NCI-H460 (cell line): Measurements from ENCODE around the gene KRT28. TPM values are rescaled to one million over a fixed set of nuclear protein-coding genes. Genes with fewer than 3 reads are reported as not detected.
"Not testable (repeated sequence)": the region's sequence is repeated elsewhere in the genome, so short reads cannot be mapped to it uniquely, and the experiment has no call there.

Source experiments
- DNase-seq: peaks from one replicate; pipeline ENCODE4 v3.0.0-alpha.2; 2016; ENCODE audit warnings: low read depth; ENCODE audit errors: extremely low read depth
- total RNA-seq: library from RNA; depleted of rRNA; stranded (reverse); fragments of >200 nt; shearing (Covaris generic); gene quantifications from 2 replicates; pipeline ENCODE4 v1.2.3, GENCODE V29; 2014

The KRT28 gene
- total RNA-seq, 1 experiment from 2014 or later: not detected

GRCh38 chr17:40819528-40820125, 19.9 kb upstream of the KRT28 start:
- DNase-seq: no peak

DNA sequence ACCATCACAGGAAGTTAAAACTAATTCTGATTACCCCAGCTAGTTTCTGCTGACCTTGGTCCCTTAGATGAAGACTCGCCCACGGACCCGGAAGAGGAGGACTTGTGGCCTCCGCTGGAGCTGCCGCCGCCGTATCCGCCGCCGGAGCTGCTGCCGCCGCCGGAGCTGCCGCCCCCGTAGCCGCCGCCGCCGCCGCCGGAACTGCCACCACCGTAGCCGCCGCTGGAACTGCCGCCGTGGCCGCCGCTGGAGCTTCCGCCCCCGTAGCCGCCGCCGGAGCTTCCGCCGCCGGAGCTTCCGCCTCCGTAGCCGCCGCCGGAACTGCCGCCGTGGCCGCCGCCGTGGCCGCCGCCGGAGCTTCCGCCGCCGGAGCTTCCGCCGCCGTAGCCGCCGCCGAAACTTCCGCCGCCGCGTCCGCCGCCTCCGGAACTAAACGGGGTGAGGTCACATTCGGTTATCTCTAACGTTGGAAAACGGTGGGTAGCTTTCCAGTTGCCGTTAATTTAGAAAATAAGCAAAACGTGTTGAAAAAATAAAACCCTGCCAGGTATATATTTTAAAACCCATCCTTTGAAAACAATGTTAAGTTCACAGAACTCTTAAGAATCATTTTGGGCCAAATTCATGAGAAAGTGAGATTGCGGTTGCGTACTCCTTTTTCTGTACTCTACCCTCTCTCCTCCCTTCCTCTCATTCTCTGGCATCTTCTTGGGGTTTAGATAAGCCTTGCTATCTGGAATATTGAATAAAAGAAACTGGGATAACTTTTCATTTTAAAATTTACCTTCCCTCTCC, 19.2 kb upstream of the KRT28 start:
- DNase-seq: peak; percentile 76

DNA sequence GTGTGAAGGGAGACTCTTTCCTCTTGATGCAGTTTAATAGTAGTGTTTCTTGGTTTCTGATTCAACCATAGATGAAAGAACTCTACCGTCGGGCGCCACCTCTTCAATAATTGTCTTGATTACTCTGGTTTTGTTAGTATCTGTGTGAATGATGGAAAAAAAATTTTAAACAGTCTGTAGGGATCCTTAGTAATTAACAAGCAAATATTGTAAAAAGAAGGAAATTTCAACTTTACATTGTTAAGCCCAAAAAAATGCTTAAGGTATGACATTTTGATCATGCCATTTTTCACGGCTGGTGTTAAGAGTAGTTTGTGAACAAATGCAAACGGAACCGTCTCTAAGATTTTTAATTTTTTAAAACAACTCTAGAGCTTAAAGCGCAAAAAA, 18.6 kb upstream of the KRT28 start:
- no peak for DNase-seq

- no peak for DNase-seq
Measured at GRCh38 chr17:40817103-40817682, 17.4 kb upstream of the KRT28 start.

DNA sequence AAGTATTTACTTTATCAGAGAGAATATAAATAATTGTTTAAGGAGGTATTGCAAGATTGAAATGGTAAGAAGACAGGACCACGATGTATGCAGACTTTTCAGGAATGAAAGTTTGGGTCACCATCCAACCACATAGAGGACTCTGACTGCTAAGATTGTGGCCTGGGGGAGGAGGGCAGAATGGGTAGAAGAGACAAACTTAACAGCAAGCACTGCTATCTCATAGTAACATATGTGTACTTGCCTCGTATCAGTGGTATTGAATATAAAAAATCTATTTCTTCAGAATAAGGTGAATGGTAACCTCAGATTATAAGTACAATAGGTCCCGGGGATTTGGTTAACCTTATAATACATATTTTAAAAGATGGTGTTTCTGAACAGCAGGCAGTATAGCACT, 16.8 kb upstream of the KRT28 start:
- no peak for DNase-seq

- DNase-seq: no peak
Measured at GRCh38 chr17:40815381-40815780, 15.6 kb upstream of the KRT28 start.

DNA sequence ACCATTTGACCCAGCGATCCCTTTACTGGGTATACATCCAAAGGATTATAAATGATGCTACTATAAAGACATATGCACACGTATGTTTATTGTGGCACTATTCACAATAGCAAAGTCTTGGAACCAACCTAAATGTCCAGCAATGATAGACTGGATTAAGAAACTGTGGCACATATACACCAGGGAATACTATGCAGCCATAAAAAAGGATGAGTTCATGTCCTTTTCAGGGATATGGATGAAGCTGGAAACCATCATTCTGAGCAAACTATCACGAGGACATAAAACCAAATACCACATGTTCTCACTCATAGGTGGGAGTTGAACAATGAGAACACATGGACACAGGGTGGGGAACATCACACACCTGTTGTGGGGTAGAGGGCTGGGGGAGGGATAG, 14.9 kb upstream of the KRT28 start:
- DNase-seq: not testable (repeated sequence)

DNA sequence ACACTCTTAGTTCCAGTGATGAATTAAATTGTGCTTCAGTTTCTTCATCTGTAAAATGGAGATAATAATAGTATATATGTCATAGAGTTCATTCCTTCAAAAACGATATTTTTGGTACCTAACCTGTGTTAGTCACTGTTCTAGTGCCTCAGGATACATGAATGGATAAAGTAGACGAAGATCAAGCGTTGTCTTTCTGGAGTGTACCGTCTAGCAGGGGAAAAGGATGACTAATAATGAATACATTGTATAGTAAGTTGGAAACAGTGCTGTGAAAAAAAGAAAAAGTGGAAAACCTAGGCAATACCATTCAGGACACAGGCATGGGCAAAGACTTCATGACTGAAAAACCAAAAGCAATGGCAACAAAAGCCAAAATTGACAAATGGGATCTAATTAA, 14.0 kb upstream of the KRT28 start:
- DNase-seq: no peak

DNA sequence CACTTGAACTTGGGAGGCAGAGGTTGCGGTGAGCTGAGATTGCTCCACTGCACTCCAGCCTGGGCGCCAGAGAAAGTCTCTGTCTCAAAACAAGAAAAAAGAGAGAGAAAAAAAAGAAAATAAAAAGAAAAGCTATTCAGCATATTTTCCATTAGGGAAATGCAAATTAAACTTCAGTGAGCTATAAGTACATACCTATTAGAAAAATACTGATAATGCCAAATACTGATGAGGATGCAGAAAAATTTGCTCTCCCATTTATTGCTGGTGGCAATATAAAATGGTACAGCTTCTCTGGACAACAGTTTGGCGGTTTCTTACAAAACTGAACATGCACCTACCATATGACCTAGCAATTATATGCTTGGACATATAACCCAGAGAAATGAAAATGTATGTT, 12.9 kb upstream of the KRT28 start:
- no peak for DNase-seq

GRCh38 chr17:40810494-40810893, 10.7 kb upstream of the KRT28 start:
- peak; percentile 82 for DNase-seq

GRCh38 chr17:40809721-40810421, 10.1 kb upstream of the KRT28 start:
- no peak for DNase-seq

GRCh38 chr17:40806131-40806530, 6.4 kb upstream of the KRT28 start:
- no peak for DNase-seq

- peak; percentile 79 for DNase-seq
Measured at GRCh38 chr17:40803617-40804082, 3.9 kb upstream of the KRT28 start.

DNA sequence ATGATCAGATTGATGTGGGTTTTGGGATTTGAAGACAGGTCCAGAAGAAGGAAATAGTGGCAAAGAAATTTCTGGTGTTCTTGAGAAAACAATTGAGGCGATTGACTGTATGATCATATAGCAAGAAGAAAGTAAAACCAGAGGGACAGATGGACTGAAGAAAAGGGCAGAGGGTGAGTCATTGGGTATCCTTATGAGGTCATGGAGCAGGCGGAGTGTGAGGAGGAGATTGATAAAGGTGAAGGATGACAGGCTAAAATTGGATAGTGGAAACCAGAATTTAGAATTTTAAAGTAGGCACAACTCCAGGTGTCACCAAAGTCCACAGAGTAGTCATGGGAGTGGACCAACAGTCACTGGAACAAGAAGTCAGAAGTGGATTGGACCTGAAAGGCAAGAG, 1.4 kb upstream of the KRT28 start:
- DNase-seq: no peak

GRCh38 chr17:40800381-40800780, 622 bp upstream of the KRT28 start:
- no peak for DNase-seq

DNA sequence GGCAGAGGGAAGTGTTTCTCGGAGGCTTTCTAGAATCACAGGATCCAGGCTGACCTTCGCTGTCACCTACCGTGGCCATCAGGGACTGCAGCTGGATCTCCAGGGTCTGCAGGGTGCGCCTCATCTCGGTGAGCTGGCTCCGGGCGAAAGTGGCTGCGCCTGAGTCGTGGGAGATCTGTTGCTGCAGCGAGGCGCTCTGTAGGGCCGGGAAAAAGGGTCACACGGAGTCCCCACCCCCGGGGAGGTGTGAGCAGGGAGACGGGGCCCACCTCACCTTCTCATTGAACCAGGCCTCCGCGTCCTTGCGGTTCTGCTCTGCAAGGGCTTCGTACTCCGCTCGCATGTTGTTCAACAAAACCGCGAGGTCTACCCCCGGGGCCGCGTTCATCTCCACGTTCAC, 2.9 kb downstream of the KRT28 start:
- no peak for DNase-seq

- DNase-seq: no peak
Measured at GRCh38 chr17:40795019-40795667, 4.6 kb downstream of the KRT28 start.

- no peak for DNase-seq
Measured at GRCh38 chr17:40794466-40794865, 5.3 kb downstream of the KRT28 start.

- DNase-seq: no peak
Measured at GRCh38 chr17:40793832-40794231, 5.9 kb downstream of the KRT28 start.

GRCh38 chr17:40791787-40792436, 7.8 kb downstream of the KRT28 start:
- peak; percentile 33 for DNase-seq
